IMR-90 (cell line): ENCODE measurements around the gene LYVE1. TPM values are rescaled to one million over a fixed set of nuclear protein-coding genes. Genes with fewer than 3 reads are reported as not detected.

Experiments used
- ATAC-seq: fragments of 200-7000 bp; cut with Tn5 transposase; 2 replicates; pipeline ENCODE4 v1.9.1; 2020; ENCODE audit warnings: low read depth, mild to moderate bottlenecking, moderate library complexity
- BruUV-seq: library from RNA; stranded (reverse); fragments of 400-500 nt; replicated peaks from 2 replicates; lab custom pipeline; 2021; lab: Mats Ljungman, UMichigan
- CTCF ChIA-PET: fragments of 300-600 bp; formaldehyde crosslinking; extraction: SDS; loops from one replicate; lab custom pipeline; 2021; ENCODE audit warnings: antibody characterized with exemption; lab: Yijun Ruan, JAX
- POLR2A ChIA-PET: fragments of 300-600 bp; sonication (Branson Sonifier 250); formaldehyde crosslinking; loops from one replicate; lab custom pipeline; 2022; ENCODE audit warnings: antibody characterized with exemption; ENCODE audit not compliant: unreplicated experiment; lab: Charles Lee
- DNase-seq: peaks from one replicate; pipeline ENCODE4 v3.0.0; 2013
- H2AFZ ChIP-seq: replicated peaks from 2 replicates; pipeline ENCODE3; 2013; ENCODE audit warnings: low read length, mild to moderate bottlenecking; ENCODE audit not compliant: poor library complexity
- H2AK5ac ChIP-seq: 2 replicates; pipeline ENCODE4 v1.6.1; 2013; ENCODE audit warnings: low read depth, low read length, inconsistent platforms
- H2AK9ac ChIP-seq: replicated peaks from 2 replicates; pipeline ENCODE3; 2013; ENCODE audit warnings: mild to moderate bottlenecking, low read depth, low read length, moderate library complexity; ENCODE audit not compliant: poor library complexity
- H2BK120ac ChIP-seq: 2 replicates; pipeline ENCODE4 v1.6.1; 2013; ENCODE audit warnings: low read depth, low read length, inconsistent platforms
- H2BK15ac ChIP-seq: 3 replicates; pipeline ENCODE4 v1.6.1; 2013; ENCODE audit warnings: low read depth, low read length, inconsistent platforms
- H2BK20ac ChIP-seq: 2 replicates; pipeline ENCODE4 v1.6.1; 2013; ENCODE audit warnings: low read depth, mild to moderate bottlenecking, inconsistent platforms, low read length, moderate library complexity
- H2BK5ac ChIP-seq: 2 replicates; pipeline ENCODE4 v1.6.1; 2013; ENCODE audit warnings: mild to moderate bottlenecking, low read depth, low read length, inconsistent platforms; ENCODE audit not compliant: poor library complexity, severe bottlenecking
- H3K14ac ChIP-seq: replicated peaks from 2 replicates; pipeline ENCODE4 v1.6.1; 2013; ENCODE audit warnings: low read depth, low read length, inconsistent platforms
- H3K18ac ChIP-seq: 2 replicates; pipeline ENCODE4 v1.6.1; 2013; ENCODE audit warnings: low read depth, low read length, control low read depth
- H3K23ac ChIP-seq: 2 replicates; pipeline ENCODE4 v1.6.1; 2013; ENCODE audit warnings: low read depth, low read length, inconsistent platforms
- H3K27ac ChIP-seq: 2 replicates; pipeline ENCODE4 v1.5.1; 2013; ENCODE audit warnings: mild to moderate bottlenecking, control low read depth, low read length; ENCODE audit not compliant: insufficient read depth
- H3K27me3 ChIP-seq: 2 replicates; pipeline ENCODE4 v1.6.1; 2013; ENCODE audit warnings: low read length; ENCODE audit not compliant: control insufficient read depth, insufficient read depth
- H3K36me3 ChIP-seq: 2 replicates; pipeline ENCODE4 v1.6.1; 2013; ENCODE audit warnings: low read length, mixed read lengths; ENCODE audit not compliant: control insufficient read depth, insufficient read depth
- H3K4ac ChIP-seq: 2 replicates; pipeline ENCODE4 v1.6.1; 2013; ENCODE audit warnings: low read depth, low read length, inconsistent platforms
- H3K4me1 ChIP-seq: 2 replicates; pipeline ENCODE4 v1.6.1; 2013; ENCODE audit warnings: low read length, mixed read lengths; ENCODE audit not compliant: control insufficient read depth, insufficient read depth
- H3K4me2 ChIP-seq: 2 replicates; pipeline ENCODE4 v1.6.1; 2013; ENCODE audit warnings: low read depth, mild to moderate bottlenecking, control low read depth, low read length, moderate library complexity
- H3K4me3 ChIP-seq: 2 replicates; pipeline ENCODE4 v1.5.1; 2013; ENCODE audit warnings: low read depth, mild to moderate bottlenecking, control low read depth, low read length, moderate library complexity; ENCODE audit not compliant: insufficient read depth
- H3K56ac ChIP-seq: 2 replicates; pipeline ENCODE4 v1.6.1; 2013; ENCODE audit warnings: low read length, inconsistent platforms; ENCODE audit not compliant: insufficient read depth; ENCODE audit errors: extremely low read depth
- H3K79me1 ChIP-seq, 2 experiments: 2 replicates each; pipeline ENCODE4 v1.6.1; 2013; ENCODE audit warnings: low read length in 2 of 2, inconsistent platforms in 1 of 2, low read depth in 1 of 2
- H3K9ac ChIP-seq: 2 replicates; pipeline ENCODE4 v1.6.1; 2013; ENCODE audit warnings: low read depth, low read length, control low read depth
- H3K9me1 ChIP-seq: 2 replicates; pipeline ENCODE4 v1.6.1; 2013; ENCODE audit warnings: low read length, inconsistent platforms; ENCODE audit not compliant: insufficient read depth
- H3K9me3 ChIP-seq: 2 replicates; pipeline ENCODE4 v1.6.1; 2013; ENCODE audit warnings: low read length; ENCODE audit not compliant: control insufficient read depth, insufficient read depth
- H4K20me1 ChIP-seq: 2 replicates; pipeline ENCODE4 v1.6.1; 2013; ENCODE audit warnings: low read length, inconsistent platforms; ENCODE audit not compliant: insufficient read depth
- H4K5ac ChIP-seq: 2 replicates; pipeline ENCODE4 v1.6.1; 2013; ENCODE audit warnings: mild to moderate bottlenecking, low read depth, low read length, control low read depth
- H4K8ac ChIP-seq, 2 experiments: 2 replicates each; pipeline ENCODE4 v1.6.1; 2013; ENCODE audit warnings: low read depth in 2 of 2, low read length in 2 of 2, control low read depth in 1 of 2, inconsistent platforms in 1 of 2
- H4K91ac ChIP-seq: 2 replicates; pipeline ENCODE4 v1.6.1; 2013; ENCODE audit warnings: low read depth, low read length, inconsistent platforms; ENCODE audit not compliant: insufficient read depth
- ELK1 ChIP-seq: fragments of 150-350 bp; IDR thresholded peaks from 2 replicates; pipeline ENCODE4 v1.6.1; 2016; ENCODE audit warnings: low read depth, mild to moderate bottlenecking, low read length, moderate library complexity, borderline replicate concordance
- FOS ChIP-seq: fragments of 150-350 bp; IDR thresholded peaks from 2 replicates; pipeline ENCODE4 v1.6.1; 2016; ENCODE audit warnings: low read depth, low read length
- RAD21 ChIP-seq: IDR thresholded peaks from 2 replicates; pipeline ENCODE4 v1.6.1; 2012; ENCODE audit warnings: low read length, improper control_type of control experiment
- WGBS, 2 experiments: methylation state at CpG; one replicate each; pipeline versions ENCODE4 v1.1.5 to v1.1.7; 2013; ENCODE audit warnings: missing lambda C conversion rate in 2 of 2; ENCODE audit not compliant: insufficient read length in 1 of 2; ENCODE audit errors: extremely low coverage in 2 of 2; 5-methylcytosine and 5-hydroxymethylcytosine counted together
- dilution Hi-C: fragments of 300-500 bp; cut with HindIII; formaldehyde crosslinking; loops from one replicate; pipeline ENCODE4 v1.14.3; 2018; ENCODE audit warnings: low sequenced_read_pairs; ENCODE audit not compliant: unreplicated experiment
- in situ Hi-C: fragments of 300-500 bp; cut with MboI; formaldehyde crosslinking; loops from 3 replicates; pipeline ENCODE4 v1.14.3; 2019; ENCODE audit warnings: low sequenced_read_pairs, inconsistent platforms, mixed read lengths
- intact Hi-C: fragments of 100-400 bp; cut with micrococcal nuclease; formaldehyde crosslinking; loops from 2 replicates; pipeline ENCODE4 v1.10.0; 2022
- polyA plus RNA-seq, 3 experiments: library from polyadenylated mRNA; depleted of rRNA; stranded (reverse); fragments of >200 nt; gene quantifications; 2 replicates each; pipeline ENCODE4 v1.2.3, GENCODE V29; 2012; ENCODE audit warnings: low replicate concordance in 1 of 3
- total RNA-seq: library from RNA; depleted of rRNA; stranded (reverse); fragments of >200 nt; gene quantifications from 2 replicates; pipeline ENCODE4 v1.2.3, GENCODE V29; 2012

Gene LYVE1
- total and polyA plus RNA-seq, 2 of the 4 experiments (the other 2 are of a cell fraction), result not detected

- H2BK5ac ChIP-seq, result peak overlapping the region; percentile 85
- no peak overlapping the region for H3K4me3 ChIP-seq
- H3K56ac ChIP-seq, result no peak overlapping the region
- TF ChIP-seq ELK1 (no peak), FOS (peak; percentile 87), RAD21 (no peak)
- H3K9me3 ChIP-seq, result no peaks in the 10 kb centered on the region; the same call in 1 of the 2 replicates
- no peaks in the 10 kb centered on the region for H3K36me3 ChIP-seq
- H3K9me1 ChIP-seq, result no peaks in the 10 kb centered on the region
- no peak overlapping the region; the same call in 1 of the 2 replicates for H4K5ac ChIP-seq
- peak overlapping the region; percentile 30; the same call in 1 of the 2 replicates for H3K18ac ChIP-seq
- H3K27ac ChIP-seq, result peak overlapping the region; percentile 72; the same call in 1 of the 2 replicates
- no peak overlapping the region for H2AFZ ChIP-seq
- H2BK20ac ChIP-seq, result peak overlapping the region; percentile 72; the same call in 1 of the 2 replicates
- POLR2A ChIA-PET, result interaction anchor here (0.6 kb wide), 1 partner anchor 246 kb away, joined by 9 read pairs; the partner anchor contains the start of gene ADM
- no CpG with 5 or more reads among the region's 3 CpGs for WGBS, 2 experiments
- DNase-seq (peak; percentile 82), ATAC-seq (peak; percentile 96)
- no peaks in the 10 kb centered on the region for H3K27me3 ChIP-seq
- H3K14ac ChIP-seq, result peak overlapping the region; percentile 71
- no TSS peak for BruUV-seq
- no peak overlapping the region for H2AK9ac ChIP-seq
- no peak overlapping the region for H2AK5ac ChIP-seq
- intact Hi-C loops, result no loop called here
- peak overlapping the region; percentile 58 for H2BK120ac ChIP-seq
- dilution Hi-C loops, result no loop called here
- CTCF ChIA-PET, result no interaction called here
- H2BK15ac ChIP-seq, result peak overlapping the region; percentile 51; the same call in 1 of the 3 replicates
- no peaks in the 10 kb centered on the region for H4K20me1 ChIP-seq
- no peaks in the 10 kb centered on the region for H3K79me1 ChIP-seq
- peak overlapping the region; percentile 85; the same call in 1 of the 2 replicates for H3K4ac ChIP-seq
- peak overlapping the region in 1 of 2 experiments; percentile 10; a peak in 1 of 4 replicates for H4K8ac ChIP-seq
- H3K4me2 ChIP-seq, result peak overlapping the region; percentile 41; the same call in 1 of the 2 replicates
- peak overlapping the region; percentile 36; the same call in 1 of the 2 replicates for H4K91ac ChIP-seq
- H3K4me1 ChIP-seq, result peaks cover 5% of the 10 kb centered on the region; the same call in 1 of the 2 replicates
- no peak overlapping the region for H3K23ac ChIP-seq
- in situ Hi-C loops, result no loop called here
- H3K9ac ChIP-seq, result no peak overlapping the region
Measured at GRCh38 chr11:10550503-10551289, 17.8 kb downstream of the LYVE1 start.
